A673 (cell line): ENCODE data around the gene KAZN.

Experiments used
- EZH2 ChIP-seq: fragments of 200-600 bp; sonication (generic); IDR thresholded peaks from 2 replicates; pipeline ENCODE4 v1.6.1; 2017; ENCODE audit warnings: borderline replicate concordance, low read depth, mild to moderate bottlenecking, mixed read lengths, antibody characterized with exemption, low read length; ENCODE audit not compliant: poor library complexity, severe bottlenecking
- TF ChIP-seq, protein P1 (sequence below): fragments of 300-800, 200-600 bp; sonication (generic); conservative IDR thresholded peaks from 2 replicates; pipeline ENCODE4 v1.5.1; 2017; ENCODE audit warnings: low read depth, mild to moderate bottlenecking, antibody characterized with exemption, low read length, moderate library complexity, mixed read lengths

DNA sequence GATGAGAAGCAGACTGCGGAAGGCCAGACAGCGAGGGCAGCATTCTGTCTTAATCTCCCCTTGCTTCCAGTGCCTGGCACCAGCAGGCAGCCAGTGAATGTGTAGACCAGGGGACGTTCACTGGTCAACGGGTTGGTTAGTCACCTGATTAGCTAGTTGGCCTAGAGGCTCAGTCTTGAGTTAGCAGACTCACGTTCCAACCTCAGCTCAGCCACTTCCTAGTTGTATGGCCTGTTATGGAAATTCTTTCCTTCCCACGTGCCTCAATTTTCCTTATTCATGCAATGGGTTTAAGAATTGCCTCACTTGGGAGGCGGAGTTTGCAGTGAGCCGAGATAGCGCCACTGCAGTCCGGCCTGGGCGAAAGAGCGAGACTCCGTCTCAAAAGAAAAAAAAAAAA, 305.4 kb downstream of the KAZN start:
- TF ChIP-seq EZH2, result no peak
- TF ChIP-seq, protein P1, sequence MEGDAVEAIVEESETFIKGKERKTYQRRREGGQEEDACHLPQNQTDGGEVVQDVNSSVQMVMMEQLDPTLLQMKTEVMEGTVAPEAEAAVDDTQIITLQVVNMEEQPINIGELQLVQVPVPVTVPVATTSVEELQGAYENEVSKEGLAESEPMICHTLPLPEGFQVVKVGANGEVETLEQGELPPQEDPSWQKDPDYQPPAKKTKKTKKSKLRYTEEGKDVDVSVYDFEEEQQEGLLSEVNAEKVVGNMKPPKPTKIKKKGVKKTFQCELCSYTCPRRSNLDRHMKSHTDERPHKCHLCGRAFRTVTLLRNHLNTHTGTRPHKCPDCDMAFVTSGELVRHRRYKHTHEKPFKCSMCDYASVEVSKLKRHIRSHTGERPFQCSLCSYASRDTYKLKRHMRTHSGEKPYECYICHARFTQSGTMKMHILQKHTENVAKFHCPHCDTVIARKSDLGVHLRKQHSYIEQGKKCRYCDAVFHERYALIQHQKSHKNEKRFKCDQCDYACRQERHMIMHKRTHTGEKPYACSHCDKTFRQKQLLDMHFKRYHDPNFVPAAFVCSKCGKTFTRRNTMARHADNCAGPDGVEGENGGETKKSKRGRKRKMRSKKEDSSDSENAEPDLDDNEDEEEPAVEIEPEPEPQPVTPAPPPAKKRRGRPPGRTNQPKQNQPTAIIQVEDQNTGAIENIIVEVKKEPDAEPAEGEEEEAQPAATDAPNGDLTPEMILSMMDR, result no peak
